Nephron (organoid): ENCODE measurements around the gene DUOX2.
A peak's percentile ranks its signal among the peaks of the same experiment; 100 is the strongest.

Experiments
- H3K27ac Mint-ChIP-seq, 3 experiments: 2 replicates each; pipeline ENCODE4 v1.8.0; 2020; ENCODE audit warnings: mixed read lengths in 3 of 3, mild to moderate bottlenecking in 2 of 3, moderate library complexity in 1 of 3
- H3K27me3 Mint-ChIP-seq: 2 replicates; pipeline ENCODE4 v1.8.0; 2021; ENCODE audit warnings: low read depth, mild to moderate bottlenecking, moderate library complexity, mixed read lengths
- H3K36me3 Mint-ChIP-seq: 2 replicates; pipeline ENCODE4 v1.8.0; 2020; ENCODE audit warnings: low read depth, mixed read lengths
- H3K4me1 Mint-ChIP-seq: 2 replicates; pipeline ENCODE4 v1.8.0; 2020; ENCODE audit warnings: mixed read lengths
- H3K4me3 Mint-ChIP-seq, 3 experiments: 2 replicates each; pipeline ENCODE4 v1.8.0; 2020; ENCODE audit warnings: mild to moderate bottlenecking in 3 of 3, mixed read lengths in 3 of 3, moderate library complexity in 2 of 3
- H3K9me3 Mint-ChIP-seq: 2 replicates; pipeline ENCODE4 v1.8.0; 2020; ENCODE audit warnings: mixed read lengths
- CTCF ChIP-seq, 3 experiments: fragments of 200-600 bp; sonication (generic); IDR thresholded peaks; one replicate each; pipeline ENCODE4 v1.5.0; 2021; ENCODE audit warnings: antibody characterized with exemption in 3 of 3; ENCODE audit not compliant: unreplicated experiment in 3 of 3

The DUOX2 gene

GRCh38 chr15:45116006-45116481, 2.1 kb upstream of the DUOX2 start:
- Mint-ChIP-seq H3K4me3 (no peak overlapping the region), H3K27me3 (peaks cover 78% of the 10 kb centered on the region), H3K27ac (no peak overlapping the region), H3K4me1 (peaks cover 11% of the 10 kb centered on the region), H3K36me3 (no peaks in the 10 kb centered on the region), H3K9me3 (no peaks in the 10 kb centered on the region)
- no peak for TF ChIP-seq CTCF (IDR thresholded peaks at IDR 0.05; ENCODE audit: unreplicated experiment in 3 of 3)

GRCh38 chr15:45115312-45115820, 1.4 kb upstream of the DUOX2 start:
- Mint-ChIP-seq H3K9me3 (no peaks in the 10 kb centered on the region), H3K4me1 (peaks cover 11% of the 10 kb centered on the region), H3K27me3 (peaks cover 81% of the 10 kb centered on the region), H3K36me3 (no peaks in the 10 kb centered on the region), H3K4me3 (no peak overlapping the region), H3K27ac (no peak overlapping the region)
- TF ChIP-seq CTCF (IDR thresholded peaks at IDR 0.05; ENCODE audit: unreplicated experiment in 3 of 3), result no peak

GRCh38 chr15:45114751-45115085, 746 bp upstream of the DUOX2 start:
- H3K27me3 Mint-ChIP-seq, result peaks cover 84% of the 10 kb centered on the region
- no peak for TF ChIP-seq CTCF (IDR thresholded peaks at IDR 0.05; ENCODE audit: unreplicated experiment in 3 of 3)
- H3K4me1 Mint-ChIP-seq, result peaks cover 11% of the 10 kb centered on the region
- no peaks in the 10 kb centered on the region for H3K36me3 Mint-ChIP-seq
- H3K4me3 Mint-ChIP-seq, result peak overlapping the region; percentile 34 to 44 (median 42)
- H3K9me3 Mint-ChIP-seq, result no peaks in the 10 kb centered on the region
- no peak overlapping the region for H3K27ac Mint-ChIP-seq

GRCh38 chr15:45113380-45113990, 487 bp downstream of the DUOX2 start:
- H3K36me3 Mint-ChIP-seq, result no peaks in the 10 kb centered on the region
- peak overlapping the region in 1 of 3 experiments; percentile 42 for H3K4me3 Mint-ChIP-seq
- no peaks in the 10 kb centered on the region for H3K9me3 Mint-ChIP-seq
- H3K27ac Mint-ChIP-seq, result no peak overlapping the region
- H3K27me3 Mint-ChIP-seq, result peaks cover 92% of the 10 kb centered on the region
- TF ChIP-seq CTCF (IDR thresholded peaks at IDR 0.05; ENCODE audit: unreplicated experiment in 3 of 3), result no peak
- peaks cover 11% of the 10 kb centered on the region for H3K4me1 Mint-ChIP-seq

GRCh38 chr15:45112591-45113379, 1.2 kb downstream of the DUOX2 start:
- no peak overlapping the region for H3K27ac Mint-ChIP-seq
- H3K27me3 Mint-ChIP-seq, result peaks cover 92% of the 10 kb centered on the region
- peak overlapping the region in 2 of 3 experiments; percentile 57 to 62 for H3K4me3 Mint-ChIP-seq
- H3K4me1 Mint-ChIP-seq, result peaks cover 6% of the 10 kb centered on the region
- no peaks in the 10 kb centered on the region for H3K36me3 Mint-ChIP-seq
- no peaks in the 10 kb centered on the region for H3K9me3 Mint-ChIP-seq
- TF ChIP-seq CTCF (IDR thresholded peaks at IDR 0.05; ENCODE audit: unreplicated experiment in 3 of 3), result no peak
